Measurements from ENCODE around the gene GBP5. TPM values are rescaled to one million over a fixed set of nuclear protein-coding genes. Genes with fewer than 3 reads are reported as not detected.
"Not testable (repeated sequence)": the region's sequence is repeated elsewhere in the genome, so short reads cannot be mapped to it uniquely, and the experiment has no call there.

The GBP5 gene
- total and polyA plus RNA-seq, 2 of the 13 experiments (the other 11 are each of a cell fraction or from before 2014, with no cell fraction given) = 0.01 TPM; not detected in 1

GRCh38 chr1:89285745-89286380, 13.2 kb upstream of the GBP5 start:
- Histone ChIP-seq H3K79me2 (ENCODE audit: insufficient read depth, low read length) (no peaks in the 10 kb centered on the region), H3K36me3 (replicated peaks in 1 of 2; ENCODE audit: control insufficient read depth in 1 of 2, insufficient read depth in 2 of 2, low read length in 2 of 2) (no peaks in the 10 kb centered on the region), H3K4me1 (ENCODE audit: insufficient read depth, low read length) (no peaks in the 10 kb centered on the region), H3K9ac (ENCODE audit: insufficient read depth, low read depth, low read length) (no peak overlapping the region), H4K20me1 (ENCODE audit: insufficient read depth, low read length) (no peaks in the 10 kb centered on the region), H2AFZ (ENCODE audit: low read length) (no peak overlapping the region), H3K4me3 (replicated peaks in 1 of 3; ENCODE audit: insufficient read depth in 1 of 3, low read depth in 2 of 3, low read length in 3 of 3) (no peak overlapping the region), H3K9me3 (ENCODE audit: low read length) (no peaks in the 10 kb centered on the region), H3K4me2 (ENCODE audit: low read depth, low read length) (no peak overlapping the region), H3K27me3 (ENCODE audit: control insufficient read depth in 1 of 2, insufficient read depth in 2 of 2, low read length in 2 of 2) (no peaks in the 10 kb centered on the region), H3K27ac (ENCODE audit: extremely low read length, insufficient read depth, low read length) (no peak overlapping the region)
- ChIA-PET CTCF (ENCODE audit: low intra/inter-chr PET ratio, low total read pairs) (no interaction called here), POLR2A (no interaction called here)
- FAIRE-seq = no peak
- no TSS peak for BruUV-seq (replicated peaks)
- 66% methylated on average over 6 of the region's 6 CpGs for WGBS (ENCODE audit: low lambda C conversion rate)
- no peak for ATAC-seq
- in situ Hi-C loops (cut with HindIII; ENCODE audit: extremely low pct_ligation_motif_present, low pct_unique_long_range_greater_than_20kb) = no loop called here
- no peak for TF ChIP-seq ZBTB49 (CRISPR knock-in tag; IDR thresholded peaks at IDR 0.05; ENCODE audit: borderline replicate concordance)
- TF ChIP-seq NR0B2 (CRISPR knock-in tag; IDR thresholded peaks at IDR 0.05) = no peak
- TF ChIP-seq ZSCAN30 (CRISPR knock-in tag; IDR thresholded peaks at IDR 0.05) = no peak
- no peak for TF ChIP-seq BRCA1 (CRISPR knock-in tag; IDR thresholded peaks at IDR 0.05)
- TF ChIP-seq AKAP8 (CRISPR knock-in tag; IDR thresholded peaks at IDR 0.05) = no peak
- no peak for TF ChIP-seq SALL1 (CRISPR knock-in tag; IDR thresholded peaks at IDR 0.05)
- TF ChIP-seq MIER2 (CRISPR knock-in tag; IDR thresholded peaks at IDR 0.05) = no peak
- no peak for TF ChIP-seq PRPF4 (IDR thresholded peaks at IDR 0.05; ENCODE audit: low read depth, low read length, poor library complexity, severe bottlenecking)
- no peak for TF ChIP-seq ZNF367 (CRISPR knock-in tag; IDR thresholded peaks at IDR 0.05; ENCODE audit: borderline replicate concordance)
- no peak for TF ChIP-seq HDAC1 (CRISPR knock-in tag; IDR thresholded peaks at IDR 0.05)
- TF ChIP-seq FLYWCH1 (CRISPR knock-in tag; IDR thresholded peaks at IDR 0.05) = no peak
- intact Hi-C loops (cut with micrococcal nuclease; ENCODE audit: unreplicated experiment) = no loop called here
- DNase-seq (ENCODE audit: low spot score) = no peak

GRCh38 chr1:89284078-89284763, 11.6 kb upstream of the GBP5 start:
- H3K27me3 ChIP-seq (ENCODE audit: control insufficient read depth in 1 of 2, insufficient read depth in 2 of 2, low read length in 2 of 2); H3K4me2 ChIP-seq (ENCODE audit: low read depth, low read length); H3K36me3 ChIP-seq (replicated peaks in 1 of 2; ENCODE audit: control insufficient read depth in 1 of 2, insufficient read depth in 2 of 2, low read length in 2 of 2); ATAC-seq; H3K79me2 ChIP-seq (ENCODE audit: insufficient read depth, low read length); H4K20me1 ChIP-seq (ENCODE audit: insufficient read depth, low read length); CTCF ChIA-PET (ENCODE audit: low intra/inter-chr PET ratio, low total read pairs); POLR2A ChIA-PET; FAIRE-seq; H3K4me3 ChIP-seq (replicated peaks in 1 of 3; ENCODE audit: insufficient read depth in 1 of 3, low read depth in 2 of 3, low read length in 3 of 3); H2AFZ ChIP-seq (ENCODE audit: low read length); in situ Hi-C loops (cut with HindIII; ENCODE audit: extremely low pct_ligation_motif_present, low pct_unique_long_range_greater_than_20kb); DNase-seq (ENCODE audit: low spot score); H3K4me1 ChIP-seq (ENCODE audit: insufficient read depth, low read length); intact Hi-C loops (cut with micrococcal nuclease; ENCODE audit: unreplicated experiment); H3K9me3 ChIP-seq (ENCODE audit: low read length); H3K9ac ChIP-seq (ENCODE audit: insufficient read depth, low read depth, low read length); H3K27ac ChIP-seq (ENCODE audit: extremely low read length, insufficient read depth, low read length); BruUV-seq (replicated peaks): not testable (repeated sequence)
- WGBS (ENCODE audit: low lambda C conversion rate) = 0% methylated on average over 3 of the region's 5 CpGs
